ENCODE data around the gene SAMD8. TPM values are rescaled to one million over a fixed set of nuclear protein-coding genes. Genes with fewer than 3 reads are reported as not detected.
A peak's percentile ranks its signal among the peaks of the same experiment; 100 is the strongest.

The SAMD8 gene
- total RNA-seq, 1 experiment from 2014 or later, result 32.0 TPM

- ChIA-PET CTCF (no interaction called here), POLR2A (interaction anchor here (0.6 kb wide), 1 partner anchor 408 kb away, joined by 8 read pairs; no protein-coding TSS in a partner anchor)
- no peak overlapping the region for H3K27ac ChIP-seq (ENCODE audit: low read length)
- peak; percentile 88 for ATAC-seq
- in situ Hi-C loops (cut with HindIII; ENCODE audit: low pct_unique_long_range_greater_than_20kb, low sequenced_read_pairs), result no loop called here
- BruUV-seq (replicated peaks), result no TSS peak
- H3K9me3 ChIP-seq (ENCODE audit: control insufficient read depth, insufficient read depth, low read depth, low read length), result no peaks in the 10 kb centered on the region
- H3K27me3 ChIP-seq (ENCODE audit: control insufficient read depth, insufficient read depth, low read length), result no peaks in the 10 kb centered on the region
- intact Hi-C loops (cut with micrococcal nuclease; ENCODE audit: unreplicated experiment), result no loop called here
- 0 out of 2 replicates have a peak, but pooled peaks cover 3% of the 10 kb centered on the region for H3K4me1 ChIP-seq (ENCODE audit: control insufficient read depth, insufficient read depth, low read length)
- peak; percentile 24 for DNase-seq (ENCODE audit: low read depth, low spot score)
- no peak overlapping the region for H3K4me3 ChIP-seq (ENCODE audit: low read depth in 2 of 2, low read length in 2 of 2)
- TF ChIP-seq POLR2AphosphoS5 (IDR thresholded peaks at IDR 0.05; ENCODE audit: low read depth, low read length) (no peak), REST (IDR thresholded peaks at IDR 0.05; ENCODE audit: insufficient read depth in 1 of 2, low read depth in 2 of 2, low read length in 1 of 2) (no peak), CTCF (IDR thresholded peaks at IDR 0.05) (no peak), TCF7L2 (IDR thresholded peaks at IDR 0.05; ENCODE audit: low read depth, low read length) (no peak), SIN3A (IDR thresholded peaks at IDR 0.05; ENCODE audit: borderline replicate concordance, insufficient read depth, low read depth, low read length) (no peak)
- no peaks in the 10 kb centered on the region for H3K36me3 ChIP-seq (ENCODE audit: control insufficient read depth, insufficient read depth, low read length)
These were observed 26.3 kb downstream of the SAMD8 start for GRCh38 chr10:75137533-75138438.

DNA sequence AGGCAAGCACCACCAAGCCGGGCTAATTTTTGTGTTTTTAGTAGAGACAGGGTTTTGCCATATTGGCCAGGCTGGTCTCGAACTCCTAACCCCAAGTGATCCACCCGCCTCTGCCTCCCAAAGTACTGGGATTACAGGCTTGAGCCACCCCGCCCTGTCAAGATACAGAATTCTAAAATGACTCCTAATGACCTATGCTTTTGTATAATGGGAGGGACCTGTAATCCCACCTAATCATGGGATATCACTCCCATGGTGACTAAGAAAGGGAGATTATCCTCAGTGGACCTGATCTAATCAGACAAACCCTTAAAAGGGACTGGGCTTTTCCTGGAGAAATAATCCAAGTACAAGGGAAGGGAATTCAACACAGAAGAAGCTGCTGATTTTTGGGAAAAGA lies 28.8 kb downstream of the SAMD8 start:
- BruUV-seq (replicated peaks), result no TSS peak
- 0 out of 2 replicates have a peak, but pooled peaks cover 3% of the 10 kb centered on the region for H3K4me1 ChIP-seq (ENCODE audit: control insufficient read depth, insufficient read depth, low read length)
- DNase-seq (ENCODE audit: low read depth, low spot score), result no peak
- no peaks in the 10 kb centered on the region for H3K27me3 ChIP-seq (ENCODE audit: control insufficient read depth, insufficient read depth, low read length)
- H3K27ac ChIP-seq (ENCODE audit: low read length), result no peak overlapping the region
- H3K36me3 ChIP-seq (ENCODE audit: control insufficient read depth, insufficient read depth, low read length), result no peaks in the 10 kb centered on the region
- intact Hi-C loops (cut with micrococcal nuclease; ENCODE audit: unreplicated experiment) (no loop called here), in situ Hi-C loops (cut with HindIII; ENCODE audit: low pct_unique_long_range_greater_than_20kb, low sequenced_read_pairs) (no loop called here)
- CTCF ChIA-PET, result no interaction called here
- no peak overlapping the region for H3K4me3 ChIP-seq (ENCODE audit: low read depth in 2 of 2, low read length in 2 of 2)
- H3K9me3 ChIP-seq (ENCODE audit: control insufficient read depth, insufficient read depth, low read depth, low read length), result no peaks in the 10 kb centered on the region
- no peak for ATAC-seq
- POLR2A ChIA-PET, result no interaction called here
- TF ChIP-seq SIN3A (IDR thresholded peaks at IDR 0.05; ENCODE audit: borderline replicate concordance, insufficient read depth, low read depth, low read length), result no peak
- no peak for TF ChIP-seq REST (IDR thresholded peaks at IDR 0.05; ENCODE audit: insufficient read depth in 1 of 2, low read depth in 2 of 2, low read length in 1 of 2)
- no peak for TF ChIP-seq POLR2AphosphoS5 (IDR thresholded peaks at IDR 0.05; ENCODE audit: low read depth, low read length)
- no peak for TF ChIP-seq CTCF (IDR thresholded peaks at IDR 0.05)
- TF ChIP-seq TCF7L2 (IDR thresholded peaks at IDR 0.05; ENCODE audit: low read depth, low read length), result no peak

All from Panc1 (cell line).